Breast epithelium (tissue), 4 donors: ENCODE data around the gene SLC30A10. TPM values are rescaled to one million over a fixed set of nuclear protein-coding genes. Genes with fewer than 3 reads are reported as not detected.
"Not testable (repeated sequence)": the region's sequence is repeated elsewhere in the genome, so short reads cannot be mapped to it uniquely, and the experiment has no call there.

Source experiments
- DNase-seq, 2 donors: peaks; one replicate each; pipeline ENCODE4 v3.0.0-alpha.2; 2019; ENCODE audit warnings: low spot score in 2 of 2
- H3K27ac ChIP-seq, 2 donors: fragments of 200-600 bp; sonication (generic) in 1 of 2; one replicate each; pipeline ENCODE4 v1.5.1; 2016 to 2019; ENCODE audit warnings: mild to moderate bottlenecking in 1 of 2
- H3K27me3 ChIP-seq, 2 donors: fragments of 200-600 bp; sonication (generic) in 1 of 2; one replicate each; pipeline versions ENCODE4 v1.5.1 to v1.6.0; 2017 to 2019; ENCODE audit warnings: control low read depth in 1 of 2, mild to moderate bottlenecking in 1 of 2
- H3K36me3 ChIP-seq: fragments of 200-600 bp; one replicate; pipeline ENCODE4 v1.5.1; 2019
- H3K4me1 ChIP-seq, 2 donors: fragments of 200-600 bp; sonication (generic); one replicate each; pipeline ENCODE4 v1.5.1; 2016 to 2019; ENCODE audit warnings: control low read depth in 1 of 2
- H3K4me3 ChIP-seq, 3 donors: fragments of 200-600 bp; sonication (generic); 1 replicate in 2 of 3; 2 replicates in 1 of 3; pipeline ENCODE4 v1.5.1; 2016 to 2019; ENCODE audit warnings: mild to moderate bottlenecking in 3 of 3, moderate library complexity in 2 of 3
- H3K9me3 ChIP-seq, 2 donors: fragments of 200-600 bp; sonication (generic) in 1 of 2; one replicate each; pipeline ENCODE4 v1.5.1; 2016 to 2019; ENCODE audit warnings: control low read depth in 1 of 2
- POLR2A ChIP-seq: fragments of 450-650 bp; IDR thresholded peaks from one replicate; pipeline ENCODE4 v1.6.1; 2016; ENCODE audit warnings: antibody characterized with exemption, mild to moderate bottlenecking, moderate library complexity
- POLR2AphosphoS5 ChIP-seq, 3 donors: sonication (generic); formaldehyde crosslinking; IDR thresholded peaks; one replicate each; pipeline ENCODE4 v1.6.1; 2017; ENCODE audit warnings: antibody characterized with exemption in 3 of 3
- intact Hi-C: fragments of 100-400 bp; cut with DNase I; formaldehyde crosslinking; loops from one replicate; pipeline ENCODE4 v1.15.1; 2023; ENCODE audit warnings: low total_unique reads
- total RNA-seq, 3 donors: library from RNA; depleted of rRNA; stranded (reverse); fragments of >200 nt; gene quantifications; one replicate each; pipeline ENCODE4 v1.1.0, GENCODE V29; 2016
- TF ChIP-seq, protein P1 (sequence below), 3 donors: fragments of 450-650 bp; IDR thresholded peaks; one replicate each; pipeline ENCODE4 v1.5.1; 2016 to 2017; ENCODE audit warnings: antibody characterized with exemption in 3 of 3, mild to moderate bottlenecking in 3 of 3, moderate library complexity in 3 of 3

The SLC30A10 gene
- total RNA-seq, 3 donors from 2014 or later, result not detected

DNA sequence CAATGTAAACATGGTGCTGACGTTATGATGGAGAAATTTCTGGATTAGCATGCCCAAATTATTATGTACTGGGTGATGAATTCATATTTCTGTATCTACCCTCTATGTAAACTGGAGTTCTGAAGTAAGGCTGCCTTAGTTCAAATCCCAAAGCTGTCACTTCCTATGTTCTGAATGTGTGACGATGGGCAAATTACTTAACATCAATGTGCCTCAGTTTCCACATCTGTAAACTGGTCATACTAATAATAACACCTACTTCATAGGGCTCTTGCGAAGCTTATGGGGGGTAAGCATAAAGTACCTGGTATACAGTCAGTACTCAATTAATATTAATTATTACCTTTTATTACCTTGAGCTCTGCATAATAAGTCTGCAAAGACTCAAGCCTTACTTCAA, 45.6 kb downstream of the SLC30A10 start:
- DNase-seq, result no peak
- H3K27ac ChIP-seq, result no peak overlapping the region
- no peaks in the 10 kb centered on the region for H3K27me3 ChIP-seq
- H3K4me1 ChIP-seq, result no peaks in the 10 kb centered on the region
- H3K9me3 ChIP-seq, result no peaks in the 10 kb centered on the region
- intact Hi-C loops, result no loop called here
- no peaks in the 10 kb centered on the region for H3K36me3 ChIP-seq
- TF ChIP-seq, protein P1, sequence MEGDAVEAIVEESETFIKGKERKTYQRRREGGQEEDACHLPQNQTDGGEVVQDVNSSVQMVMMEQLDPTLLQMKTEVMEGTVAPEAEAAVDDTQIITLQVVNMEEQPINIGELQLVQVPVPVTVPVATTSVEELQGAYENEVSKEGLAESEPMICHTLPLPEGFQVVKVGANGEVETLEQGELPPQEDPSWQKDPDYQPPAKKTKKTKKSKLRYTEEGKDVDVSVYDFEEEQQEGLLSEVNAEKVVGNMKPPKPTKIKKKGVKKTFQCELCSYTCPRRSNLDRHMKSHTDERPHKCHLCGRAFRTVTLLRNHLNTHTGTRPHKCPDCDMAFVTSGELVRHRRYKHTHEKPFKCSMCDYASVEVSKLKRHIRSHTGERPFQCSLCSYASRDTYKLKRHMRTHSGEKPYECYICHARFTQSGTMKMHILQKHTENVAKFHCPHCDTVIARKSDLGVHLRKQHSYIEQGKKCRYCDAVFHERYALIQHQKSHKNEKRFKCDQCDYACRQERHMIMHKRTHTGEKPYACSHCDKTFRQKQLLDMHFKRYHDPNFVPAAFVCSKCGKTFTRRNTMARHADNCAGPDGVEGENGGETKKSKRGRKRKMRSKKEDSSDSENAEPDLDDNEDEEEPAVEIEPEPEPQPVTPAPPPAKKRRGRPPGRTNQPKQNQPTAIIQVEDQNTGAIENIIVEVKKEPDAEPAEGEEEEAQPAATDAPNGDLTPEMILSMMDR (IDR thresholded peaks at IDR 0.05), result no peak
- TF ChIP-seq POLR2A (no peak), POLR2AphosphoS5 (IDR thresholded peaks at IDR 0.05) (no peak)
- H3K4me3 ChIP-seq, result no peak overlapping the region

DNA sequence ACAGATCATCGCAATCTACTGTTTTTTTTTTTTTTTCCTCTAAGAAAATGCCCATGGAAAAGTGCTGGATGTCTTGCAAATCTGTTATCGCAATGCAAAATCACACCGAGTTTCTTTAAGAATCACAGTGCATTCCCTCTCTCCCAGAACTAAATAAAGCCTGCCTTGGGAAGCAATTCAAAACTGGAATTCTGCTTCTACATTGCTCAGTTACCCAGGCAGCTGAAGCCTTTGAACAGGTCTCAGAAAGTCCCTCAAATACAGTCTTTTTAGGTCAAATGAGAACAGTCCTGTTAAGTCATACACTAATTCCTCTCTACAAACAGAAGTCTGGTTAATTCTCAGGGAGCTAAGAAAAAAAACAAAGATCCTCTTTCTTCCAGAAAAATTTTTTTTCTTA, 46.3 kb downstream of the SLC30A10 start:
- Histone ChIP-seq H3K4me1 (no peaks in the 10 kb centered on the region), H3K27ac (no peak overlapping the region), H3K27me3 (no peaks in the 10 kb centered on the region), H3K9me3 (no peaks in the 10 kb centered on the region), H3K36me3 (no peaks in the 10 kb centered on the region), H3K4me3 (no peak overlapping the region)
- TF ChIP-seq POLR2A (no peak), POLR2AphosphoS5 (IDR thresholded peaks at IDR 0.05) (no peak)
- TF ChIP-seq, protein P1 (IDR thresholded peaks at IDR 0.05), result no peak
- intact Hi-C loops, result no loop called here
- no peak for DNase-seq

DNA sequence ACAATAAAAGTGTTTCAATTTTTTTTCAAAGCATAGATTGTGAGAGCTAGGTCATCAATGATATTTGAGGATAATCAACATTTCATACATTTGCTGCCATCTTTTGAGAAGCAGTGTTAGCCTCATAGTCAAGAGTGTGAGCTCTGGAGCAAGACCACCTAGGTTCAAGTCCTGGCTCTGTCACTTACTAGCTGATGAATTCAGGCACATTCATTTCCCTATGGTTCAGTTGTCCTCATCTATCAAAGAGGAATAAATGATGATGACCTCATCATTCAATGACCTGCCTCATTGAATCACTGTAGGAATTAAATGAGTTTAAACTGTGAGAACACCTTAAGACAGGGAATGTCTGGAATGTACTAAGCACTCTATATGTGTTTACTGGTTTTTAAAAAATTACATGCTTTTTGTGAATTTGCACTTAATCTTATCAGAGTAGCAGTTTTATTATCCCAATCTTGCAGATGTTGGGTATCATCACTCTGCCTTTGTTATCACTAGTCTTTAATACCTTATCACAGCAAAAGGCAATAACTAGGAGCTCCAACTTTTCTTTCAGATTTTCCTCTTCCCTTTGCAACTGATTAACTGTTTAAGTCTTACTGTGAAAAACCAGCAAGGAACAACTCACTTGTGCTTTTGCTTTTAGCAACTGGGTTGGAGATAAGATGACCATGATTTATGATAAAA, 47.4 kb downstream of the SLC30A10 start:
- DNase-seq, result no peak
- Histone ChIP-seq H3K9me3 (no peaks in the 10 kb centered on the region), H3K36me3 (no peaks in the 10 kb centered on the region), H3K27me3 (no peaks in the 10 kb centered on the region), H3K27ac (no peak overlapping the region), H3K4me3 (no peak overlapping the region), H3K4me1 (no peaks in the 10 kb centered on the region)
- TF ChIP-seq, protein P1 (IDR thresholded peaks at IDR 0.05), result no peak
- TF ChIP-seq POLR2AphosphoS5 (IDR thresholded peaks at IDR 0.05) (no peak), POLR2A (no peak)
- intact Hi-C loops, result no loop called here

DNA sequence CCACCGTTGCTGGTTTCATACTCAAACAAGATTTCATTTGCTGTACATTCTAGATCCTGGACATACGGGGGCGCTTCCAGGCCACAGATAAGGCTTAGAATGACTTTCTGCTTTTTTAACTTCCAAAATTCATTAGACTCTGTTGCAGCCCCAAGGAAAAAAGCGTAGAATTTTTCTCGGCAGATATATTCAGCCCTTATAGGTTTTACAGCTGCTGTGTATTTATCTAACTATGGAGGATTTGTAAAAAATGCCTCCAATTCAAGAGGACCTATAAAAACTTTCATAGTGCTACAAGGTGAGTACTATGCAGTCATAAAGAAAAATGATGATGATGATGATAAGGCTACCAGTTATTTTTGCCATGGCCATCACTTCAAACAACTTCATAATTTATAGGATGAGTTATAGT, 51.6 kb downstream of the SLC30A10 start:
- no peak for DNase-seq
- intact Hi-C loops, result no loop called here
- H3K9me3 ChIP-seq, result no peaks in the 10 kb centered on the region
- no peak overlapping the region for H3K4me3 ChIP-seq
- no peaks in the 10 kb centered on the region for H3K36me3 ChIP-seq
- no peaks in the 10 kb centered on the region for H3K27me3 ChIP-seq
- no peak overlapping the region for H3K27ac ChIP-seq
- TF ChIP-seq POLR2AphosphoS5 (IDR thresholded peaks at IDR 0.05) (no peak), POLR2A (no peak)
- TF ChIP-seq, protein P1 (IDR thresholded peaks at IDR 0.05), result no peak
- H3K4me1 ChIP-seq, result no peaks in the 10 kb centered on the region

DNA sequence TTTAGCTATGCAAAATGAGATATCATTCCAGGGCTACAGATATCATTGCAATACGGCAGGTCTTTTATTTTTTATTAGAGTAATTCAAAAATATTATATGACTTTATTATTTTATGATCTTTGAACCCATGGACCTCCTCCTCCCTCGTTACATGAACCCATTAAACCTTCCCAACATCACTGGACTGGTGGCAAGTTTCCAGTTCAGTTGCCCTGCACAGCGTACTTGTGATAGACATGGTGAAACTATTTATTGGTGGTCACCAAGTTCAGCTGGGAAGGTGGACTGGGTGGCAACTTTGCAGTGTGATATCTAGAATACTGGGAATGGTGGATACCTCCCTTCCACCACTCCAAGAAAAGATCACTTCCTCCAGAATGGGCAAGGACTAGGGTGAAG, 52.5 kb downstream of the SLC30A10 start:
- H3K4me3 ChIP-seq, result no peak overlapping the region
- H3K4me1 ChIP-seq, result no peaks in the 10 kb centered on the region
- H3K27ac ChIP-seq, result no peak overlapping the region
- no peaks in the 10 kb centered on the region for H3K27me3 ChIP-seq
- H3K9me3 ChIP-seq, result no peaks in the 10 kb centered on the region
- intact Hi-C loops, result no loop called here
- TF ChIP-seq POLR2A, result no peak
- TF ChIP-seq POLR2AphosphoS5 (IDR thresholded peaks at IDR 0.05), result no peak
- TF ChIP-seq, protein P1 (IDR thresholded peaks at IDR 0.05), result no peak
- no peaks in the 10 kb centered on the region for H3K36me3 ChIP-seq
- no peak for DNase-seq

- H3K4me3 ChIP-seq, intact Hi-C loops, H3K36me3 ChIP-seq, H3K27ac ChIP-seq, H3K9me3 ChIP-seq, DNase-seq, H3K4me1 ChIP-seq, H3K27me3 ChIP-seq: not testable (repeated sequence)
These were observed 55.8 kb downstream of the SLC30A10 start for GRCh38 chr1:219872538-219872937.
